ENCODE data around the gene SLC12A4.

The SLC12A4 gene

GRCh38 chr16:67935101-67935401 is 33.4 kb downstream of the SLC12A4 start:
- no peak for TF ChIP-seq CTCF (IDR thresholded peaks at IDR 0.05; ENCODE audit: control insufficient read depth, insufficient read depth, low read depth, low read length, missing control alignments)
- peak overlapping the region; percentile 98 for H3K4me3 ChIP-seq (ENCODE audit: control insufficient read depth, low read depth, low read length)
- no peak for DNase-seq (ENCODE audit: low read depth)

DNA sequence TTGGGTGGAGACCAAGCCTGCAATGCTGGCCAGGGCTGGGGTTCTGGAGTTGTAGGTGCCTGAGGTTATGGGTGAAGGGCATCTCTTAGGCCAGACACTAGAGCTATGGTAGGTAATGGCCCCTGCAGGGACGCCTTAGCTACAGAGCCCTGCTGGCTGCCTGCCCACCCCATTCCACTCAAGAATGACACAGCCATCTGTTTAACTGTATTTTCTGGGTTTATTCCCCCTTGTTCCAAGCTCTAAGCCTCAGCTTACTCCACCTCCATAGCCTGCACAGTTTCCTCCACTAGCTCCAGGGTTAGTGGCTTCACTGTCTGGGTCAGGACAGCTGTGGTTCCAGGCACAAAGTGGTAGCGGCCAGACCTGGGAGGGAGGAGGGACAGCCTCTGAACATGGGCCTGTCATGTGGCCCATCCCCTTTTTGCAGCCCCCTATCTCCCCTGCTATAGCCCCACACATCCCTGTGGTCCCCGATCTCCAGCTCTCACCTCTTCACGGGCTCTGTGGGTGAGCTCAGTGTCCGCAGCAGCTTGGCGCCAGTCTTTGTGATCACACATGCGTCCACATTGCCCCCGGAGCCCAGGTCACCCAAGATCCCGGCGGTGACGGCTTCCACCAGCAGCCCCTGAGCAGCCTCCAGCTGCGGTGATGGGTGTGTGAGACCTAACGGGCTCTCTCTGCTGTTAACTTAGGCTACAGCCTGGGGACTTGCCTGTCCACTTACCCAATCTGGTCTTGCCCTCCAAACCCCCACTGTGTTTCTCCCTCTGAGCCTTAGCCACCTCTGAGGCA is 33.9 kb downstream of the SLC12A4 start:
- H3K4me3 ChIP-seq (ENCODE audit: control insufficient read depth, low read depth, low read length): peak overlapping the region; percentile 98
- no peak for DNase-seq (ENCODE audit: low read depth)
- TF ChIP-seq CTCF (IDR thresholded peaks at IDR 0.05; ENCODE audit: control insufficient read depth, insufficient read depth, low read depth, low read length, missing control alignments): no peak

DNA sequence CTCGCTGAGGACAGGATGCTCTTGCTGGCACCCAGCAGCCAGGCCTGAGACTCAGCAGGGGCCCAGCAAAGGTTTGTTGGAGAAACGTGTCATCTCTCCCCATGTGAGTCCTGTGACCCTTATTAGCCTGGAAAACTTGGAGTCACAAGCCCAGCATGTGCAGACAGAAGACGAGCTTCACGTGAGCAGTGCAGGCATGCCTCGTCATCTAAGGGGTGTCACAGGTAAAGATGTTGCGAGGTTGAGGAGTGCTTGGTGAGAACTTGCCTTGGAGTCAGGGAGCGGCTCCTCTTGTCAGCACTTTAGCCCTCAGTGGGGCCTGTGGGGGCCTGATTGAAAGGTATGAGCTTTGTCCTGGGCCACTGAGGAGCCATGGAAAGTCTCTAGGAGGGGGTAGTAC is 34.6 kb downstream of the SLC12A4 start:
- no peak overlapping the region for H3K4me3 ChIP-seq (ENCODE audit: control insufficient read depth, low read depth, low read length)
- no peak for TF ChIP-seq CTCF (IDR thresholded peaks at IDR 0.05; ENCODE audit: control insufficient read depth, insufficient read depth, low read depth, low read length, missing control alignments)
- DNase-seq (ENCODE audit: low read depth): no peak

- no peak overlapping the region for H3K4me3 ChIP-seq (ENCODE audit: control insufficient read depth, low read depth, low read length)
- no peak for TF ChIP-seq CTCF (IDR thresholded peaks at IDR 0.05; ENCODE audit: control insufficient read depth, insufficient read depth, low read depth, low read length, missing control alignments)
- DNase-seq (ENCODE audit: low read depth): no peak
Observed at GRCh38 chr16:67932462-67932840, 36.0 kb downstream of the SLC12A4 start.

GRCh38 chr16:67931712-67932461 is 36.5 kb downstream of the SLC12A4 start, which contains the start of gene CTRL:
Gene CTRL (minus strand): TSS chr16:67931862. CDS start chr16:67931852, 10 bp downstream.
- H3K4me3 ChIP-seq (ENCODE audit: control insufficient read depth, low read depth, low read length): no peak within 1 kb of the TSS
- TF ChIP-seq CTCF (IDR thresholded peaks at IDR 0.05; ENCODE audit: control insufficient read depth, insufficient read depth, low read depth, low read length, missing control alignments): peak; percentile 12
- DNase-seq (ENCODE audit: low read depth): no peak

DNA sequence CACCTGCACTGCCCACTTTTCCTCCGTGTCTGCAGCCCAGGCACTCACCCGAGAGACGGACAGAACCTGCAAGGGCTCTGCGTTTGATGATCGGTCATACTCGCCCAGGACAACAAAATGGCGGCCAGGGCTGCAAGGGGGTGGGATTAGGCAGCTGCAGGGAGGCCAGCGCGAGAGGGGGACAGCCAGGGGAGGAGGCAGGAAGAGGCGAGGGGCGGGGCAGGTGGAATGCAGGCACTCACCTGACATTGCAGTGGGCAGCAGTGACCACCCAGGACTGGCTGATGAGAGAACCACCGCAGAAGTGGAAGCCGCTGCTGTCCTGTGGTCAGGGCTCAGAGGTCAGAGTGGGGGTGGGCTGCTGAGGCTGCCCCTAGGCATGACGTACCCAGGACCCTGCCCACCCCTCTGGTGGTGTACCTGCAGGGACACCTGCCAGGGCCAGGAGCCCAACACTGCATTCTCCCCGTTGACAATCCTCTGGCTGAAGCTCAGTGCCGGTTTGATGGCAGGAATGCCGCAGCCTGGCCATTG is 37.7 kb downstream of the SLC12A4 start:
- H3K4me3 ChIP-seq (ENCODE audit: control insufficient read depth, low read depth, low read length): no peak overlapping the region
- no peak for TF ChIP-seq CTCF (IDR thresholded peaks at IDR 0.05; ENCODE audit: control insufficient read depth, insufficient read depth, low read depth, low read length, missing control alignments)
- DNase-seq (ENCODE audit: low read depth): no peak
